Hair follicle dermal papilla cell (primary cell): ENCODE results near the gene CCDC167. TPM values are rescaled to one million over a fixed set of nuclear protein-coding genes. Genes with fewer than 3 reads are reported as not detected.

ENCODE experiments used
- total RNA-seq: library from RNA; depleted of rRNA; stranded (reverse); fragments of >200 nt; gene quantifications from 2 replicates; pipeline ENCODE4 v1.2.3, GENCODE V29; 2012

Gene CCDC167
- total RNA-seq, result 10.6 and 17.4 TPM in 2 replicates

GRCh38 chr6:37499433-37500293 is at the start of gene CCDC167:
Gene CCDC167, minus strand, starts transcription at chr6:37499893. Its CDS starts 30 bp downstream, at chr6:37499863.

Other genes with a start within 250 kb of the CCDC167 start
- gene TBC1D22B, start 242.1 kb downstream of the CCDC167 start, total RNA-seq, result 7.8 and 8.3 TPM in 2 replicates
- 0.32 and 1.3 TPM in 2 replicates for gene TMEM217, start 241.7 kb downstream of the CCDC167 start, total RNA-seq
- 11.9 and 13.8 TPM in 2 replicates for gene RNF8, start 145.9 kb downstream of the CCDC167 start, total RNA-seq
- gene CMTR1, start 66.7 kb downstream of the CCDC167 start, total RNA-seq, result 36.7 and 41.1 TPM in 2 replicates
- gene MDGA1, start 198.0 kb upstream of the CCDC167 start, total RNA-seq, result 11.8 and 13.2 TPM in 2 replicates